SK-N-SH (cell line): Measurements from ENCODE around the gene MEX3A. TPM values are rescaled to one million over a fixed set of nuclear protein-coding genes. Genes with fewer than 3 reads are reported as not detected.

Source experiments
- CTCF ChIA-PET: fragments of 300-600, 350-600 bp; formaldehyde crosslinking; extraction: SDS; loops from one replicate; lab custom pipeline; 2021; lab: Yijun Ruan, JAX
- POLR2A ChIA-PET: fragments of 350-600 bp; sonication (Branson Sonifier 250); formaldehyde crosslinking; extraction: SDS; loops from one replicate; lab custom pipeline; 2020; ENCODE audit warnings: antibody characterized with exemption, inconsistent platforms; lab: Yijun Ruan, JAX
- DNase-seq: peaks from one replicate; pipeline ENCODE4 v3.0.0; 2012
- H2AFZ ChIP-seq: fragments of 200-600 bp; sonication (generic); 2 replicates; pipeline ENCODE4 v1.8.1; 2016; ENCODE audit warnings: antibody characterized with exemption, mild to moderate bottlenecking, low read depth
- H3F3A ChIP-seq: fragments of 200-600 bp; sonication (generic); replicated peaks from 2 replicates; pipeline ENCODE3; 2016; ENCODE audit warnings: antibody characterized with exemption, mild to moderate bottlenecking; ENCODE audit not compliant: insufficient read depth
- H3K27ac ChIP-seq, 2 experiments: fragments of 200-500 bp in 1 of 2; fragments of 200-600 bp in 1 of 2; sonication (Bioruptor generic) in 1 of 2; sonication (generic), shearing (Covaris generic) in 1 of 2; 2 replicates each; pipeline versions ENCODE4 v1.5.1 to v1.6.1; 2014 to 2016; ENCODE audit warnings: low read depth in 2 of 2, inconsistent platforms in 1 of 2, low read length in 1 of 2, mild to moderate bottlenecking in 1 of 2, mixed read lengths in 1 of 2
- H3K27me3 ChIP-seq: fragments of 200-600 bp; sonication (generic), shearing (Covaris generic); 2 replicates; pipeline ENCODE4 v1.6.1; 2016; ENCODE audit warnings: mixed run types; ENCODE audit not compliant: insufficient read depth
- H3K36me3 ChIP-seq, 2 experiments: fragments of 200-500 bp in 1 of 2; fragments of 200-600 bp in 1 of 2; sonication (Bioruptor generic) in 1 of 2; sonication (generic) in 1 of 2; replicated peaks in 1 of 2; 2 replicates each; pipeline versions ENCODE3 to v1.5.1; 2014 to 2016; ENCODE audit warnings: low read length in 1 of 2, mild to moderate bottlenecking in 1 of 2; ENCODE audit not compliant: insufficient read depth in 2 of 2, control insufficient read depth in 1 of 2
- H3K4me1 ChIP-seq, 2 experiments: fragments of 200-500 bp in 1 of 2; fragments of 200-600 bp in 1 of 2; sonication (Bioruptor generic) in 1 of 2; sonication (generic), shearing (Covaris generic) in 1 of 2; 2 replicates each; pipeline versions ENCODE4 v1.5.1 to v1.6.1; 2014 to 2016; ENCODE audit warnings: low read depth in 1 of 2, low read length in 1 of 2, mixed run types in 1 of 2; ENCODE audit not compliant: insufficient read depth in 2 of 2, control insufficient read depth in 1 of 2
- H3K4me2 ChIP-seq: fragments of 200-600 bp; sonication (generic), shearing (Covaris generic); 2 replicates; pipeline ENCODE4 v1.6.1; 2017; ENCODE audit warnings: mixed run types
- H3K4me3 ChIP-seq, 2 experiments: fragments of 200-500 bp in 1 of 2; fragments of 200-600 bp in 1 of 2; sonication (Bioruptor generic) in 1 of 2; sonication (generic), shearing (Covaris generic) in 1 of 2; 2 replicates each; pipeline versions ENCODE4 v1.5.1 to v1.8.1; 2014 to 2016; ENCODE audit warnings: low read depth in 2 of 2, inconsistent platforms in 1 of 2, low read length in 1 of 2, mild to moderate bottlenecking in 1 of 2, mixed read lengths in 1 of 2, moderate library complexity in 1 of 2
- H3K79me2 ChIP-seq: fragments of 200-600 bp; sonication (generic); 2 replicates; pipeline ENCODE4 v1.8.1; 2017; ENCODE audit warnings: mild to moderate bottlenecking; ENCODE audit not compliant: insufficient read depth
- H3K9ac ChIP-seq: fragments of 200-600 bp; sonication (generic); 2 replicates; pipeline ENCODE4 v1.6.1; 2017; ENCODE audit warnings: mixed run types
- H3K9me2 ChIP-seq: fragments of 200-600 bp; sonication (generic); 2 replicates; pipeline ENCODE4 v1.6.1; 2017; ENCODE audit warnings: mixed run types
- H3K9me3 ChIP-seq: fragments of 200-600 bp; sonication (generic); 2 replicates; pipeline ENCODE4 v1.6.1; 2017; ENCODE audit warnings: mixed run types, mild to moderate bottlenecking, moderate library complexity
- H4K20me1 ChIP-seq: fragments of 200-600 bp; sonication (generic); 2 replicates; pipeline ENCODE4 v1.6.1; 2017; ENCODE audit warnings: mild to moderate bottlenecking, mixed run types; ENCODE audit not compliant: insufficient read depth
- CHD2 ChIP-seq: fragments of 150-350 bp; IDR thresholded peaks from 2 replicates; pipeline ENCODE4 v1.6.1; 2018; ENCODE audit warnings: low read length; ENCODE audit not compliant: partially characterized antibody
- EP300 ChIP-seq, 2 experiments: IDR thresholded peaks; 2 replicates each; pipeline versions ENCODE4 v1.4.0 to v1.6.1; 2012; ENCODE audit warnings: borderline replicate concordance in 1 of 2, low read depth in 1 of 2, low read length in 1 of 2
- EZH2phosphoT487 ChIP-seq: fragments of 200-600 bp; sonication (generic); IDR thresholded peaks from 2 replicates; pipeline ENCODE4 v1.6.1; 2017; ENCODE audit warnings: low read depth, mixed run types, mild to moderate bottlenecking, antibody characterized with exemption, moderate library complexity, borderline replicate concordance
- FOSL2 ChIP-seq: IDR thresholded peaks from 2 replicates; pipeline ENCODE4 v1.4.0; 2012; ENCODE audit warnings: low read depth, mild to moderate bottlenecking, moderate library complexity, borderline replicate concordance
- FOXJ3 ChIP-seq: sonication (generic); formaldehyde crosslinking; IDR thresholded peaks from 2 replicates; pipeline ENCODE4 v1.5.1; 2020; ENCODE audit warnings: mild to moderate bottlenecking, missing genetic modification reagents
- GABPA ChIP-seq: IDR thresholded peaks from 2 replicates; pipeline ENCODE4 v1.4.0; 2012; ENCODE audit warnings: low read depth, mild to moderate bottlenecking
- GATA2 ChIP-seq: sonication (generic); formaldehyde crosslinking; IDR thresholded peaks from 2 replicates; pipeline ENCODE4 v1.5.0; 2020; ENCODE audit warnings: mild to moderate bottlenecking, missing genetic modification reagents
- JUND ChIP-seq: IDR thresholded peaks from 2 replicates; pipeline ENCODE4 v1.4.0; 2012
- MAX ChIP-seq: IDR thresholded peaks from 2 replicates; pipeline ENCODE4 v1.4.0; 2012; ENCODE audit warnings: low read depth
- MEF2A ChIP-seq: IDR thresholded peaks from 2 replicates; pipeline ENCODE4 v1.4.0; 2012; ENCODE audit warnings: low read depth, borderline replicate concordance
- MXI1 ChIP-seq: IDR thresholded peaks from 2 replicates; pipeline ENCODE4 v1.6.1; 2012; ENCODE audit warnings: mild to moderate bottlenecking, low read depth, low read length, improper control_type of control experiment
- PBX3 ChIP-seq: IDR thresholded peaks from 2 replicates; pipeline ENCODE4; 2012
- POLR2AphosphoS5 ChIP-seq: IDR thresholded peaks from 2 replicates; pipeline ENCODE4 v1.6.1; 2012; ENCODE audit warnings: low read depth, low read length
- RAD21 ChIP-seq: IDR thresholded peaks from 2 replicates; pipeline ENCODE4 v1.6.1; 2012; ENCODE audit warnings: mild to moderate bottlenecking, low read length
- RCOR1 ChIP-seq: fragments of 150-350 bp; IDR thresholded peaks from 2 replicates; pipeline ENCODE4 v1.6.1; 2017; ENCODE audit warnings: antibody characterized with exemption, low read length
- RXRA ChIP-seq: IDR thresholded peaks from 2 replicates; pipeline ENCODE4 v1.4.0; 2012; ENCODE audit warnings: low read depth, mild to moderate bottlenecking, borderline replicate concordance
- SIN3A ChIP-seq: IDR thresholded peaks from 2 replicates; pipeline ENCODE4 v1.6.1; 2012; ENCODE audit warnings: low read depth, mild to moderate bottlenecking, low read length, moderate library complexity, borderline replicate concordance
- SMC3 ChIP-seq: IDR thresholded peaks from 2 replicates; pipeline ENCODE4 v1.6.1; 2012; ENCODE audit warnings: low read depth, low read length, improper control_type of control experiment
- TAF1 ChIP-seq: IDR thresholded peaks from 2 replicates; pipeline ENCODE4 v1.6.1; 2012; ENCODE audit warnings: low read depth, mild to moderate bottlenecking, low read length, moderate library complexity, borderline replicate concordance
- TEAD4 ChIP-seq: IDR thresholded peaks from 2 replicates; pipeline ENCODE4 v1.4.0; 2012; ENCODE audit warnings: mild to moderate bottlenecking, borderline replicate concordance; ENCODE audit not compliant: insufficient read depth
- USF1 ChIP-seq: IDR thresholded peaks from 2 replicates; pipeline ENCODE4 v1.4.0; 2012; ENCODE audit warnings: low read depth, borderline replicate concordance
- USF2 ChIP-seq: fragments of 150-350 bp; IDR thresholded peaks from 2 replicates; pipeline ENCODE4 v1.6.1; 2017; ENCODE audit warnings: antibody characterized with exemption, low read length, low read depth, borderline replicate concordance
- YY1 ChIP-seq: IDR thresholded peaks from 2 replicates; pipeline ENCODE4 v1.4.0; 2012; ENCODE audit warnings: low read depth, mild to moderate bottlenecking
- ZBTB33 ChIP-seq: IDR thresholded peaks from 2 replicates; pipeline ENCODE4 v1.4.0; 2012; ENCODE audit warnings: low read depth, borderline replicate concordance
- WGBS: methylation state at CpG from one replicate; pipeline ENCODE4 v1.1.6; 2017; ENCODE audit warnings: low lambda C conversion rate; 5-methylcytosine and 5-hydroxymethylcytosine counted together
- polyA plus RNA-seq, 3 experiments: library from polyadenylated mRNA; depleted of rRNA; stranded (reverse); fragments of >200 nt; gene quantifications; 2 replicates each; pipeline ENCODE4 v1.2.3, GENCODE V29; 2012
- TF ChIP-seq, protein P1 (sequence below): fragments of 200-600 bp; sonication (generic); IDR thresholded peaks from 2 replicates; pipeline ENCODE4 v1.6.1; 2017; ENCODE audit warnings: antibody characterized with exemption, mild to moderate bottlenecking, moderate library complexity

MEX3A gene
- polyA plus RNA-seq, 1 of the 3 experiments (the other 2 are of a cell fraction) = 16.2 TPM

DNA sequence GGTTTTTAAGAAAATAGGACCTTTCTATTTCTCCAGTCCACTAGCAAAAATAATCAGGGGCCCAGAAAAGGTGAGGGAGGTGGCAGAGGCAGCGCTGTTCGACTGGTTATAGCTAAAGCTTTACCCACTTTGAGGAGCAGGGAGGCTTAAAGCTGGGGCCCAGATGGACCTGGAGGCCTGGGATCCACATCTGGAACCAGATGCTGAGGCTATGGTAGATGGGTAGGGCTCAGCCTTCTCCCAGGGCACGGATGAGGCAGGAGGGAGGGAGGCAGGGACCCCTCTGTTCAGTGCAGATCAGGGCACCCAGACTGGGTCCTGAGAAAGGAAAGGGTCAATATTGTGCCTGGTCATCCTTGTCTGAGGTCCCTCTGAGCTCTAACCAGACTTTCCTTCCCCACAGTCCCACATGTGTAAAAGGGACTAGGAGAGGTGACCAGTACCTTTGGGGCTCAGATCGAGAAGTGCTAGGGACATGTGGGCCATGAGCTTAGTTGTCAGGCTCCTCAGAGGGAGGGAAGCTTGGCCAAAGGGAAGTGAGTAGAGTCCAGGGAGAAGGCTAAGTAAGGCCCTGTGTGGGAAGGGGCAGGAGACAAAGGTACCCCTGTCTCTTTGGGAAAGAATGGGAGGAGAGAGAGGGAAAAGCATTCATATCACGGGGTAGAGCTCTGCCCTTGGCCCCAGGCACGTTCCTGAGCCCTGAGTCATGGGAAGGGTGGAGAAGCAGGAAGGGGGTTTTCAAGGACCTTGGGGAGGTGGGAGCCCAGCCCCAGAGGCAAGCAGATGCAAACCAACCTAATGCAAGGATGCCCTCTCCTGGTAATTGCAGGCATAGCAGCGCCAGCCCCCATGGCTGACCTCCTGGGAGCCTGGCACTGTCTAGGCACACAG lies 47.7 kb upstream of the MEX3A start:
- H3K27ac ChIP-seq = peak overlapping the region; percentile 94 to 100
- DNase-seq = peak; percentile 90
- H3K9me2 ChIP-seq = no peaks in the 10 kb centered on the region
- ChIA-PET POLR2A (interaction anchor here (0.7 to 1.1 kb wide), 4 partner anchors 15 to 36 kb away, joined by 3 to 5 read pairs (median 4); no protein-coding TSS in a partner anchor), CTCF (interaction anchor here (0.6 to 40.5 kb wide), 42 partner anchors 11 to 1659 kb away, joined by 3 to 1559 read pairs (median 4); partner anchors contain the start of genes LMNA, MEX3A, PAQR6 and PMF1)
- H3K9ac ChIP-seq = peak overlapping the region; percentile 97
- no peaks in the 10 kb centered on the region for H3K9me3 ChIP-seq
- H3K79me2 ChIP-seq = peaks cover 93% of the 10 kb centered on the region
- no peak overlapping the region for H2AFZ ChIP-seq
- no peaks in the 10 kb centered on the region for H3K27me3 ChIP-seq
- peaks cover 29 to 55% of the 10 kb centered on the region in 2 experiments for H3K36me3 ChIP-seq
- H4K20me1 ChIP-seq = peaks cover 82% of the 10 kb centered on the region
- peaks cover 93% of the 10 kb centered on the region for H3F3A ChIP-seq
- peak overlapping the region; percentile 91 for H3K4me2 ChIP-seq
- H3K4me1 ChIP-seq = peaks cover 47 to 49% of the 10 kb centered on the region in 2 experiments
- H3K4me3 ChIP-seq = peak overlapping the region in 1 of 2 experiments; percentile 30; a peak in 1 of 4 replicates
- 39% methylated on average over 7 of the region's 7 CpGs for whole genome bisulfite sequencing
- TF ChIP-seq USF1 (no peak), SIN3A (peak; percentile 79; the same call in 1 of the 2 replicates), ZBTB33 (no peak), EZH2phosphoT487 (no peak), GATA2 (CRISPR knock-in tag) (no peak), SMC3 (peak; percentile 98), POLR2AphosphoS5 (peak; percentile 52), MEF2A (no peak), FOXJ3 (no peak), PBX3 (no peak), MAX (peak; percentile 76; the same call in 1 of the 2 replicates), EP300 (IDR thresholded peaks at IDR 0.05; ENCODE audit: borderline replicate concordance in 1 of 2, low read depth in 1 of 2, low read length in 1 of 2) (peak in 1 of 2 experiments; percentile 19; a peak in 1 of 4 replicates), JUND (peak; percentile 93), YY1 (no peak), MXI1 (no peak), RCOR1 (no peak; the same call in 1 of the 2 replicates), FOSL2 (peak; percentile 91), RAD21 (peak; percentile 96), GABPA (no peak), CHD2 (peak; percentile 36), TAF1 (no peak), RXRA (no peak; the same call in 1 of the 2 replicates), TEAD4 (peak; percentile 67), USF2 (no peak)
- TF ChIP-seq, protein P1, sequence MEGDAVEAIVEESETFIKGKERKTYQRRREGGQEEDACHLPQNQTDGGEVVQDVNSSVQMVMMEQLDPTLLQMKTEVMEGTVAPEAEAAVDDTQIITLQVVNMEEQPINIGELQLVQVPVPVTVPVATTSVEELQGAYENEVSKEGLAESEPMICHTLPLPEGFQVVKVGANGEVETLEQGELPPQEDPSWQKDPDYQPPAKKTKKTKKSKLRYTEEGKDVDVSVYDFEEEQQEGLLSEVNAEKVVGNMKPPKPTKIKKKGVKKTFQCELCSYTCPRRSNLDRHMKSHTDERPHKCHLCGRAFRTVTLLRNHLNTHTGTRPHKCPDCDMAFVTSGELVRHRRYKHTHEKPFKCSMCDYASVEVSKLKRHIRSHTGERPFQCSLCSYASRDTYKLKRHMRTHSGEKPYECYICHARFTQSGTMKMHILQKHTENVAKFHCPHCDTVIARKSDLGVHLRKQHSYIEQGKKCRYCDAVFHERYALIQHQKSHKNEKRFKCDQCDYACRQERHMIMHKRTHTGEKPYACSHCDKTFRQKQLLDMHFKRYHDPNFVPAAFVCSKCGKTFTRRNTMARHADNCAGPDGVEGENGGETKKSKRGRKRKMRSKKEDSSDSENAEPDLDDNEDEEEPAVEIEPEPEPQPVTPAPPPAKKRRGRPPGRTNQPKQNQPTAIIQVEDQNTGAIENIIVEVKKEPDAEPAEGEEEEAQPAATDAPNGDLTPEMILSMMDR = peak; percentile 96
